HEK293 (cell line): Measurements from ENCODE around the gene MEG3.

Experiments used
- CTCF ChIA-PET: fragments of 350-600 bp; formaldehyde crosslinking; extraction: SDS; loops from one replicate; lab custom pipeline; 2021; ENCODE audit warnings: antibody characterized with exemption; lab: Yijun Ruan, JAX
- POLR2A ChIA-PET: fragments of 300-600 bp; formaldehyde crosslinking; extraction: SDS; loops from one replicate; lab custom pipeline; 2020; ENCODE audit warnings: antibody characterized with exemption, inconsistent platforms; lab: Yijun Ruan, JAX
- H3K27ac ChIP-seq: fragments of 200-500 bp; sonication (Bioruptor generic); 2 replicates; pipeline ENCODE4 v1.5.1; 2014; ENCODE audit warnings: low read depth, low read length, control low read depth, inconsistent platforms; ENCODE audit errors: extremely low read depth
- H3K36me3 ChIP-seq, 2 experiments: fragments of 200-500 bp in 1 of 2; sonication (Bioruptor generic) in 1 of 2; 1 replicate in 1 of 2; 2 replicates in 1 of 2; pipeline ENCODE4 v1.5.1; 2014 to 2017; ENCODE audit warnings: inconsistent platforms in 2 of 2, low read length in 2 of 2; ENCODE audit not compliant: control insufficient read depth in 2 of 2, insufficient read depth in 1 of 2
- H3K4me1 ChIP-seq: fragments of 200-500 bp; sonication (Bioruptor generic); 2 replicates; pipeline ENCODE4 v1.5.1; 2014; ENCODE audit warnings: mild to moderate bottlenecking, low read length, inconsistent platforms; ENCODE audit not compliant: control insufficient read depth, insufficient read depth
- H3K4me3 ChIP-seq: 2 replicates; pipeline ENCODE4 v1.5.1; 2011; ENCODE audit warnings: low read depth, mild to moderate bottlenecking, control low read depth, low read length, moderate library complexity
- H3K9me3 ChIP-seq: fragments of 200-500 bp; sonication (Bioruptor generic); 2 replicates; pipeline ENCODE4 v1.5.1; 2014; ENCODE audit warnings: low read depth, low read length, inconsistent platforms; ENCODE audit not compliant: control insufficient read depth, insufficient read depth
- KLF17 ChIP-seq: fragments of 450-650 bp; formaldehyde crosslinking; IDR thresholded peaks from 2 replicates; pipeline ENCODE4 v1.5.1; 2016; ENCODE audit warnings: missing biosample characterization, missing genetic modification characterization
- MEIS1 ChIP-seq: sonication (generic); formaldehyde crosslinking; IDR thresholded peaks from 2 replicates; pipeline ENCODE4 v1.8.1; 2022; ENCODE audit warnings: missing genetic modification reagents, mild to moderate bottlenecking, borderline replicate concordance
- REPIN1 ChIP-seq: fragments of 450-650 bp; formaldehyde crosslinking; IDR thresholded peaks from 2 replicates; pipeline ENCODE4 v1.5.1; 2017; ENCODE audit warnings: missing biosample characterization, missing genetic modification characterization, low read depth
- SCRT2 ChIP-seq: fragments of 450-650 bp; formaldehyde crosslinking; IDR thresholded peaks from 2 replicates; pipeline ENCODE4 v1.5.1; 2016; ENCODE audit warnings: missing biosample characterization, missing genetic modification characterization
- SETDB1 ChIP-seq: IDR thresholded peaks from one replicate; pipeline ENCODE4 v1.6.1; 2017; ENCODE audit warnings: mild to moderate bottlenecking, low read length, moderate library complexity, mixed read lengths; ENCODE audit not compliant: insufficient read length
- SP3 ChIP-seq: fragments of 450-650 bp; formaldehyde crosslinking; IDR thresholded peaks from 2 replicates; pipeline ENCODE4 v1.5.1; 2016; ENCODE audit warnings: missing biosample characterization, missing genetic modification characterization
- ZIC2 ChIP-seq: fragments of 450-650 bp; formaldehyde crosslinking; IDR thresholded peaks from 2 replicates; pipeline ENCODE4 v1.5.1; 2016; ENCODE audit warnings: missing biosample characterization, missing genetic modification characterization
- ZNF121 ChIP-seq: fragments of 450-650 bp; formaldehyde crosslinking; IDR thresholded peaks from 2 replicates; pipeline ENCODE4 v1.5.1; 2016; ENCODE audit warnings: missing biosample characterization, missing genetic modification characterization
- ZNF211 ChIP-seq: fragments of 450-650 bp; formaldehyde crosslinking; IDR thresholded peaks from 2 replicates; pipeline ENCODE4 v1.5.1; 2016; ENCODE audit warnings: low read depth, missing biosample characterization, missing genetic modification characterization
- ZNF223 ChIP-seq: fragments of 450-650 bp; formaldehyde crosslinking; IDR thresholded peaks from 2 replicates; pipeline ENCODE4 v1.5.1; 2016; ENCODE audit warnings: missing biosample characterization, missing genetic modification characterization
- ZNF24 ChIP-seq: fragments of 450-650 bp; formaldehyde crosslinking; IDR thresholded peaks from 2 replicates; pipeline ENCODE4 v1.5.1; 2016; ENCODE audit warnings: missing biosample characterization, missing genetic modification characterization
- ZNF280C ChIP-seq: fragments of 450-650 bp; formaldehyde crosslinking; IDR thresholded peaks from 2 replicates; pipeline ENCODE4 v1.5.1; 2016; ENCODE audit warnings: missing biosample characterization, missing genetic modification characterization
- ZNF391 ChIP-seq: fragments of 450-650 bp; formaldehyde crosslinking; IDR thresholded peaks from 2 replicates; pipeline ENCODE4 v1.5.1; 2016; ENCODE audit warnings: low read depth, missing biosample characterization, missing genetic modification characterization, borderline replicate concordance
- ZNF394 ChIP-seq: fragments of 450-650 bp; formaldehyde crosslinking; IDR thresholded peaks from 2 replicates; pipeline ENCODE4 v1.5.1; 2016; ENCODE audit warnings: missing biosample characterization, missing genetic modification characterization, mild to moderate bottlenecking, moderate library complexity, borderline replicate concordance
- ZNF426 ChIP-seq: fragments of 450-650 bp; formaldehyde crosslinking; IDR thresholded peaks from 2 replicates; pipeline ENCODE4 v1.5.1; 2017; ENCODE audit warnings: missing biosample characterization, missing genetic modification characterization, mild to moderate bottlenecking, inconsistent platforms, moderate library complexity
- ZNF549 ChIP-seq: fragments of 450-650 bp; IDR thresholded peaks from 2 replicates; pipeline ENCODE4 v1.5.1; 2018; ENCODE audit warnings: missing biosample characterization, missing genetic modification characterization, mild to moderate bottlenecking, inconsistent platforms, moderate library complexity
- ZSCAN23 ChIP-seq: fragments of 450-650 bp; formaldehyde crosslinking; IDR thresholded peaks from 2 replicates; pipeline ENCODE4 v1.5.1; 2016; ENCODE audit warnings: missing biosample characterization, missing genetic modification characterization

Gene MEG3

GRCh38 chr14:100807979-100808734, 17.8 kb upstream of the MEG3 start (continued):
- peak; percentile 94 for TF ChIP-seq SETDB1

GRCh38 chr14:100810435-100810834, 15.5 kb upstream of the MEG3 start:
- ChIA-PET CTCF (no interaction called here), POLR2A (no interaction called here)
- no peaks in the 10 kb centered on the region for H3K36me3 ChIP-seq
- H3K4me1 ChIP-seq, result no peaks in the 10 kb centered on the region
- H3K27ac ChIP-seq, result no peak overlapping the region
- TF ChIP-seq ZNF280C (tag by site-specific recombination) (no peak), ZNF211 (tag by site-specific recombination) (no peak), ZNF391 (tag by site-specific recombination) (no peak), ZNF426 (tag by site-specific recombination) (no peak), ZNF549 (no peak), ZSCAN23 (tag by site-specific recombination) (no peak), ZNF24 (tag by site-specific recombination) (no peak), ZNF394 (tag by site-specific recombination) (no peak), MEIS1 (CRISPR knock-in tag) (no peak), ZNF121 (tag by site-specific recombination) (no peak), KLF17 (tag by site-specific recombination) (no peak), SP3 (tag by site-specific recombination) (no peak)
- H3K4me3 ChIP-seq, result no peak overlapping the region
- H3K9me3 ChIP-seq, result no peaks in the 10 kb centered on the region

GRCh38 chr14:100810861-100811461, 15.0 kb upstream of the MEG3 start:
- Histone ChIP-seq H3K36me3 (no peaks in the 10 kb centered on the region), H3K9me3 (no peaks in the 10 kb centered on the region), H3K4me3 (no peak overlapping the region), H3K4me1 (no peaks in the 10 kb centered on the region), H3K27ac (no peak overlapping the region)
- ChIA-PET CTCF (no interaction called here), POLR2A (no interaction called here)
- TF ChIP-seq ZNF394 (tag by site-specific recombination) (no peak), SETDB1 (peak; percentile 94), SCRT2 (peak; percentile 52; the same call in 1 of the 2 replicates), REPIN1 (tag by site-specific recombination) (no peak)

- TF ChIP-seq ZIC2, result peak; percentile 70
- TF ChIP-seq ZNF223 (tag by site-specific recombination), result no peak
Measured at GRCh38 chr14:100813291-100813690, 12.6 kb upstream of the MEG3 start.

More at GRCh38 chr14:100813291-100813690, 12.6 kb upstream of the MEG3 start:
- ChIA-PET POLR2A (no interaction called here), CTCF (no interaction called here)
- Histone ChIP-seq H3K4me1 (no peaks in the 10 kb centered on the region), H3K9me3 (no peaks in the 10 kb centered on the region), H3K27ac (no peak overlapping the region), H3K4me3 (no peak overlapping the region), H3K36me3 (no peaks in the 10 kb centered on the region)
